CD4-positive, alpha-beta T cell treated with Interleukin-17A for 1 hour (primary cell): ENCODE measurements around the gene KRTAP9-1.
"Not testable (repeated sequence)": the region's sequence is repeated elsewhere in the genome, so short reads cannot be mapped to it uniquely, and the experiment has no call there.

Experiments
- DNase-seq: peaks from one replicate; pipeline ENCODE4 v3.0.0-alpha.2; 2020

Gene KRTAP9-1, protein sequence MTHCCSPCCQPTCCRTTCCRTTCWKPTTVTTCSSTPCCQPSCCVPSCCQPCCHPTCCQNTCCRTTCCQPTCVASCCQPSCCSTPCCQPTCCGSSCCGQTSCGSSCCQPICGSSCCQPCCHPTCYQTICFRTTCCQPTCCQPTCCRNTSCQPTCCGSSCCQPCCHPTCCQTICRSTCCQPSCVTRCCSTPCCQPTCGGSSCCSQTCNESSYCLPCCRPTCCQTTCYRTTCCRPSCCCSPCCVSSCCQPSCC

GRCh38 chr17:41189837-41190318 lies at the start of gene KRTAP9-1:
Gene KRTAP9-1 (plus strand): TSS chr17:41189887. CDS start chr17:41189887, 0 bp downstream.
- not testable (repeated sequence) for DNase-seq

DNA sequence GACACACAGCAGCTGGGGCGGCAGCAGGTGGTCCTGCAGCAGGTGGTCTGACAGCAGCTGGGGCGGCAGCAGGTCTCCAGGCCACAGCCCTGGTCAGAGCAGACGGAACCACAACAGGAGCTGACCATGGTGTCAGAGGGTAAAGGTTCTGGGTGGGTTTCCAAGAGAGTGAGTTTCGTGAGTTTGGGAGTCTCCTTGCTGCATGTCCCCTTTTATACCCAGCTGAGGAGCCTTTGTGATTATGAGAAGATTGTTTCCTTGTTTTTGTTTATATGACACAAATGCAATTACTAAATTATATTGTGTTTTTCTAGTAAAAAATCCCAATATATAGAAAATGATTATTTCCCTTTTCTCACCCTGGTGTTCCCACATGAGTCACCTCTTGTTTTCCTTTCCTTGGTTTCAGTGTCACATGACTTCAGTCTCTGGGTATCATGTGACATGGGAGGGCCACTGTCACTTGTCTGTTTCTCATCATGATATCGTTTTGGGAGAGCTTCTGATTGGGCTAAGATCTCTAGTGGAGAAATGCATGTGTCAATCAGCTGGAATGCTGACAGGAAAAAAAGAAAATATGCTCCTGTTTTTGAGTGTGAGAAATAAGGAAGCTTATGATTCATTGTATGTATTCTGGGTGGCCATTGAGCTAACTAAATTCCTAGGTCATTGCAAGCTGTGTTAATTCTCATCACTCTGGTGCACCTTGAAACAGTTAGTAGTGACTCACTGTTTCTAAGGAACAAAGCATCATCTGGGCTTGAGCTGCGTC lies 49.1 kb upstream of the KRTAP9-1 start, which contains the start of gene KRTAP4-6:
Gene KRTAP4-6, minus strand, starts transcription at position 185 of the 772 bp plus-strand sequence. Its CDS starts 57 bp downstream, at position 128.
- no peak for DNase-seq

DNA sequence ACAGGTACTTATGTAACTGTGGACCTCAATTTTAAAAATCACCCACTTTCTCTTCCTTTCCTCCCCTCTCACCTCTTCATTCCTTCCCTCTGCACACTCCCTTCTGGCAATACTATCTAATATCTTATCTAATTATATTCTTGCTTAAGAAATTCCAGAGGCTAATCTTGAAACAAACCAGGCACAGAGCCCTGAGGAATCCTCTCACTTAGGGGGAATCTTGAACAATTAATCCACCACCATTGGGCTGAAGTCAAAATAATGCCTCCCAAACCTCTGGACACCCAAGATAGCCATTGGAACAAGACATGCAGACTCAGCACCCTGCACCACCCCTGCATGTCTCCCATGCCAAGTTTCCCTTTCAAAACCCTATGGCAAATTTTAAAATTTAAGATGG lies 48.3 kb upstream of the KRTAP9-1 start:
- DNase-seq: no peak

- no peak for DNase-seq
These were observed 44.8 kb upstream of the KRTAP9-1 start for GRCh38 chr17:41144846-41145245.

- DNase-seq: no peak
These were observed 44.4 kb upstream of the KRTAP9-1 start for GRCh38 chr17:41145261-41145660.

DNA sequence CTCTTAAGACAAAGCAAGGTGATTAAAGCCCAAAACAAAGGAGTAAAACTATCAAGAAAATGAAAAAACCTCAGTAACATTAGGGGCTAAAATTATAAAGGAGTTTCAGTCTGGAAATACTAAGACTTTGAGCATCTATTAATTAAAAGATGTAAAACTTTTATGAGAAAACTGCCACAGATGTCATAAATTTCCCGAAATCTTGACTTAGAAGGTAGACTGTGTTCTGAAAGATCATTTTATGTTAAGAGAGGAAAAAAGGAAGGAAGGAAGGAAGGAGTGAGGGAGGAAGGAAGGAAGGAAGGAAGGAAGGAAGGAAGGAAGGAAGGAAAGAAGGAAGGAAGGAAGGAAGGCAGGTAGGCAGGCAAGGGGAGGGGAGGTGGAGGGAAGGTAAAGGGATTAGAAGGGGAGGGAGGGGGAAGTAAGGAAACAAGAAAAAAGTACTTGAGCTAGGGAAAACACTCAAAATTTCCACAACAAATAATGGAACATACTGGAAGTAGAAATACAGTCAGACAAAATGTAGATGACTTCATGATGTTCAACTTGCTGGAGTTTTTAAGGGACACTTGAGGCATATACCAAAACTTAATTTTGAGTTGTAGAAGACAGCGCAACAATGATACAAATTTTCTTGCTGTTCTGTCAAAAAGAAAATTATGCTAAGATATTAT lies 42.0 kb upstream of the KRTAP9-1 start:
- DNase-seq: no peak

DNA sequence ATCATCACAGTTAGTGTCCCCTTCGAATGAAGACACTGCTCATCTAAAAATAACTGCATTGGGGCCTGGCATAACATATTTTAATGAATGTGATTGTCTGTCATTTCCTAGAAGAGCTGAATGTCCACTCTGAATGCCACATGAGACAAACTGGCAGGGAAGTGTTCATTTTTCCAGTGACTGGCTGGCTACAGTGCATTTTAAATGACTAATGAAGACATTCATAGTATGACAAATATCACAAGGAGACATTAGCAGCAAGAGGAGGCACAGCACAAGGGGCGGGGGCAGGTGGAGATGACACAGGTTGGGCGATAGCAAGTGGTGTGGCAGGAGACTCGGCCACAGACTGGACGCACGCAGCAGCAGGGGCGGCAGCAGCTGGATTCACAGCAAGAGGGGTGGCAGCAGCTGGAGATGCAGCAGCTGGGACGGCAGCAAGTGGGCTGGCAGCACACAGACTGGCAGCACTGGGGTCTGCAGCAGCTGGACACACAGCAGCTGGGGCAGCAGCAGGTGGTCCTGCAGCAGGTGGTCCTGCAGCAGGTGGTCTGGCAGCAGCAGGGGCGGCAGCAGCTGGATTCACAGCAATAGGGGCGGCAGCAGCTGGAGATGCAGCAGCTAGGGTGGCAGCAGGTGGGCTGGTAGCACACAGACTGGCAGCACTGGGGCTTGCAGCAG lies 40.6 kb upstream of the KRTAP9-1 start:
- DNase-seq: not testable (repeated sequence)

- DNase-seq: no peak
These were observed 40.1 kb upstream of the KRTAP9-1 start, which contains the start of gene KRTAP4-5 for GRCh38 chr17:41149652-41149985. Gene KRTAP4-5 (minus strand): TSS chr17:41149825. CDS start chr17:41149767, 58 bp downstream.

DNA sequence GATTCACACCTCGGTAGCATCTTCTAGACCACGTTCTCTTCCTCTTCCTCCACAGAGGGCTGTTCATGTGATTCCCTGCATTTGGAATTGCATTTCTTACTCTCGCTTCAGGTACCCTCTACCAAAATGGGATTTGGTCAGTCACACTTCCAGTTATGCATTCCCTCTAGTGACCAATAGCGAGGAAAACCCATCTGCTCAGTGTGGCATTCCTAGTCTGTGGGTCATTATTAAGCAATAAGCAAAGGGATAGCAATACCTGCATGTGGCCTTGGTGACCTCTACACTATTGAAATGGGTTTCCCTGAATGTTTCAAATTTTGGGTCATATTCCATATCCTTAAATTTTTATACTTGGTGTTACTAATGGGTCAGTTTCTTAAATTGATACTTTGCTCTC lies 39.7 kb upstream of the KRTAP9-1 start:
- DNase-seq: no peak

GRCh38 chr17:41151525-41151924 lies 38.2 kb upstream of the KRTAP9-1 start:
- no peak for DNase-seq

DNA sequence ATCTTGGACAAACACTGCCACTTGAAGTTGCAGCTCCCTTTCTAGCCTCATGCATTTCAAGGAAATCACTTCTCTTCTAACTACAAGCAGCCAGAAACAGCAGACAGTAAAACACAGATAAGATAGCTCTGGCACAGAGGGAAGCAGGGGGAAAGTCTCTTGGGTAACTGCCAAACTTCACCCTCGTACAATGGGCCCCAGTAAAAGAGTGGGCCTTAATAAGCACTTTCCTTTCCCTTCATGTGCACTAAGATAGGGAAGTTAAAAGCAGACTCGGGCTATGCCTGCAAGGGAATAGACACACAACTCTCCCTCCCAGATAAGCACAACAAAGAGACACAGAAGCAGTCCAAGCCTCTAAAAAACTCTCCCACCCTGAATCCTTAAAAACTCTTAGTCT lies 35.8 kb upstream of the KRTAP9-1 start:
- no peak for DNase-seq

DNA sequence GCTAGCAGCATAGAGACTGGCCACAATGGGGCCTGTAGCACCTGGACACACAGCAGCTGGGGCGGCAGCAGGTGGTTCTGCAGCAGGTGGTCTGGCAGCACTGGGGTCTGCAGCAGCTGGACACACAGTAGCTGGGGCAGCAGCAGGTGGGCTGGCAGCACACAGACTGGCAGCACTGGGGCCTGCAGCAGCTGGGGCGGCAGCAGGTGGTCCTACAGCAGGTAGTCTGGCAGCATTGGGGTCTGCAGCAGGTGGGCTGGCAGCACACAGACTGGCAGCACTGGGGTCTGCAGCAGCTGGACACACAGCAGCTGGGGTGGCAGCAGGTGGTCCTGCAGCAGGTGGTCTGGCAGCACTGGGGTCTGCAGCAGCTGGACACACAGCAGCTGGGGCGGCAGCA lies 29.5 kb upstream of the KRTAP9-1 start:
- DNase-seq: not testable (repeated sequence)

GRCh38 chr17:41160648-41161047 lies 29.0 kb upstream of the KRTAP9-1 start, which contains the start of gene KRTAP4-4:
Gene KRTAP4-4 (minus strand): TSS chr17:41160748. CDS start chr17:41160691, 57 bp downstream.
- no peak for DNase-seq

- no peak for DNase-seq
These were observed 25.9 kb upstream of the KRTAP9-1 start for GRCh38 chr17:41163828-41164227.

DNA sequence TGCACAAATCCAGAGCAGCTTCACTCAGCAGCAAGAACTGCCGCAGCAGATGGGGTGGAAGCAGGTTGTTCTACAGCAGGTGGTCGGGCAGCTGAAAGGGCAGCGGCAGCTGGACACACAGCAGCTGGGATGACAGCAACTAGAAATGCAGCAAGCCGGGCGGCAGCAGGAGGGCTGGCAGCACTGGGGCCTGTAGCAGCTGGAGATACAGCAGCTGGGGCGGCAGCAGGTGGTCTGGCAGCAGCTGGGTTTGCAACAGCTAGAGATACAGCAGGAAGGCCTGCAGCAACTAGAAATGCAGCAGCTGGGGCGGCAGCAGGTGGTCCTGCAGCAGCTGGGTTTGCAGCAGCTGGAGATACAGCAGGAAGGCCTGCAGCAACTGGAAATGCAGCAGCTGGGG lies 22.1 kb upstream of the KRTAP9-1 start:
- no peak for DNase-seq

DNA sequence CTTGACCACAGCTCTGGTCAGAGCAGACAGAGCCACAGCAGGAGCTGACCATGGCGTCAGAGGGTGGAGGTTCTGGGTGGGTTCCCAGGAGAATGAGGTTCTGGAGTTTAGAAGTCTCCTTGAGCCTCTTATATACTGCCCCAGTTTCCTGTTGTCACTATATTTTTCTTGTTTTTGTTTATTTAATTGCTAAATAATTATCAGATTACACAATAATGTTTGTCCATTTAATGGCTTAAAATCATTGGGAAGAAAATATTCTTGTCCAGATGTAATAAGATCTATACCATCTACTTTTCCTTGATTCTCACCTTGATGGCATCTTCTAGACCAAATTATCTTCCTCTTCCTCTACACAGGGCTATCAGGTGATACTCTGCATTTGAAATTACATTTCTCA lies 21.6 kb upstream of the KRTAP9-1 start, which contains the start of gene KRTAP4-3:
Gene KRTAP4-3, minus strand, starts transcription at position 101 of the 400 bp plus-strand sequence. Its CDS starts 49 bp downstream, at position 52.
- no peak for DNase-seq

GRCh38 chr17:41171886-41172285 lies 17.8 kb upstream of the KRTAP9-1 start:
- no peak for DNase-seq

- no peak for DNase-seq
These were observed 12.8 kb upstream of the KRTAP9-1 start for GRCh38 chr17:41176744-41177387.

GRCh38 chr17:41177727-41178271 lies 11.9 kb upstream of the KRTAP9-1 start, which contains the start of gene KRTAP4-2:
Gene KRTAP4-2 (minus strand): TSS chr17:41178221. CDS start chr17:41178164, 57 bp downstream.
- DNase-seq: no peak

DNA sequence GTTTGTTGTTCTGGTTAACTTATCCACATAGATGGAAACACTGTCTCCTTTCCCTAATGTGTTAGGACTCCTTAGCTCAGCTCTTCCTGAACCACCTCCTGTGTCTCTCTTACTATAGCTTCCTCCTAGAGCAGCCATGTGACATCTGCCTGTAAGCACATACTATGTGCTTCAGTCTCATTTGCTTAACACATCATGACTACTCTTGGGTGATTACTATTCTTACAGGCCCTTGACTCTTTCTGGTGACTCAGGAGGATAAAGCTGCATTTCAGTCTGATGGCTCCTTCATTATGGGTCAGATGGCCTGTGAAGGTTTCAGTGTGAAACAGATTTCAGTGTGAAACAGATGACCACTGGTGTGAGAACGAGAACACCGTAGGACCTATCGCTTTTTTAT lies 11.3 kb upstream of the KRTAP9-1 start:
- DNase-seq: no peak

- DNase-seq: no peak
These were observed 10.7 kb upstream of the KRTAP9-1 start for GRCh38 chr17:41178843-41179616.
